Trophoblast cell (in vitro differentiated cells and primary cell): Measurements from ENCODE around the gene TRMT13.

Source experiments
- DNase-seq, 2 donors: peaks; one replicate each; pipeline ENCODE4 v3.0.0-alpha.2; 2016
- H2AFZ ChIP-seq: 2 replicates; pipeline ENCODE4 v1.6.1; 2013; ENCODE audit warnings: low read length, moderate library complexity, mild to moderate bottlenecking; ENCODE audit not compliant: insufficient read depth, poor library complexity
- H2AK5ac ChIP-seq: 2 replicates; pipeline ENCODE4 v1.6.1; 2013; ENCODE audit warnings: mild to moderate bottlenecking, low read length
- H2BK120ac ChIP-seq: 2 replicates; pipeline ENCODE4 v1.6.1; 2013; ENCODE audit warnings: low read length, mild to moderate bottlenecking, moderate library complexity; ENCODE audit not compliant: insufficient read depth, poor library complexity
- H2BK12ac ChIP-seq: 2 replicates; pipeline ENCODE4 v1.6.1; 2013; ENCODE audit warnings: mild to moderate bottlenecking, low read length, moderate library complexity
- H2BK5ac ChIP-seq: 2 replicates; pipeline ENCODE4 v1.6.1; 2013; ENCODE audit warnings: low read length, low read depth, moderate library complexity, mild to moderate bottlenecking; ENCODE audit not compliant: poor library complexity
- H3K14ac ChIP-seq: 2 replicates; pipeline ENCODE4 v1.6.1; 2013; ENCODE audit warnings: mild to moderate bottlenecking, low read length
- H3K18ac ChIP-seq: 2 replicates; pipeline ENCODE4 v1.6.1; 2013; ENCODE audit warnings: mild to moderate bottlenecking, low read length
- H3K23ac ChIP-seq: 2 replicates; pipeline ENCODE4 v1.6.1; 2013; ENCODE audit warnings: low read length
- H3K27ac ChIP-seq: 2 replicates; pipeline ENCODE4 v1.5.1; 2013; ENCODE audit warnings: low read depth, mild to moderate bottlenecking, inconsistent platforms, low read length, moderate library complexity
- H3K27me3 ChIP-seq: 2 replicates; pipeline ENCODE4 v1.6.1; 2013; ENCODE audit warnings: inconsistent platforms, mild to moderate bottlenecking, low read length, moderate library complexity; ENCODE audit not compliant: insufficient read depth
- H3K36me3 ChIP-seq, 2 experiments: 1 replicate in 1 of 2; 2 replicates in 1 of 2; pipeline ENCODE4 v1.6.1; 2013; ENCODE audit warnings: low read length in 2 of 2, mild to moderate bottlenecking in 2 of 2, moderate library complexity in 1 of 2; ENCODE audit not compliant: insufficient read depth in 2 of 2, control insufficient read depth in 1 of 2
- H3K4ac ChIP-seq: 2 replicates; pipeline ENCODE4 v1.6.1; 2013; ENCODE audit warnings: low read depth, mild to moderate bottlenecking, low read length, moderate library complexity
- H3K4me1 ChIP-seq, 2 experiments: 1 replicate in 1 of 2; 2 replicates in 1 of 2; pipeline ENCODE4 v1.6.1; 2013; ENCODE audit warnings: low read length in 2 of 2, mild to moderate bottlenecking in 2 of 2, moderate library complexity in 1 of 2; ENCODE audit not compliant: insufficient read depth in 2 of 2, control insufficient read depth in 1 of 2
- H3K4me2 ChIP-seq: 2 replicates; pipeline ENCODE4 v1.6.1; 2013; ENCODE audit warnings: inconsistent platforms, mild to moderate bottlenecking, low read length, moderate library complexity
- H3K4me3 ChIP-seq: 2 replicates; pipeline ENCODE4 v1.5.1; 2013; ENCODE audit warnings: mild to moderate bottlenecking, low read depth, low read length, inconsistent platforms
- H3K79me1 ChIP-seq: one replicate; pipeline ENCODE4 v1.6.1; 2013; ENCODE audit warnings: low read length
- H3K79me2 ChIP-seq: 2 replicates; pipeline ENCODE4 v1.6.1; 2013; ENCODE audit warnings: low read length, mild to moderate bottlenecking; ENCODE audit not compliant: control insufficient read depth, insufficient read depth, poor library complexity
- H3K9ac ChIP-seq: 2 replicates; pipeline ENCODE4 v1.6.1; 2013; ENCODE audit warnings: mild to moderate bottlenecking, low read length
- H3K9me3 ChIP-seq: 2 replicates; pipeline ENCODE4 v1.6.1; 2013; ENCODE audit warnings: low read depth, mild to moderate bottlenecking, control low read depth, inconsistent platforms, low read length; ENCODE audit not compliant: insufficient read depth
- H4K12ac ChIP-seq: 2 replicates; pipeline ENCODE4 v1.6.1; 2013; ENCODE audit warnings: low read depth, mild to moderate bottlenecking, low read length, moderate library complexity
- H4K8ac ChIP-seq: 2 replicates; pipeline ENCODE4 v1.6.1; 2013; ENCODE audit warnings: low read depth, mild to moderate bottlenecking, low read length, moderate library complexity
- H4K91ac ChIP-seq: one replicate; pipeline ENCODE4 v1.6.1; 2013; ENCODE audit warnings: low read depth, mild to moderate bottlenecking, low read length, moderate library complexity
- WGBS: extraction: QIAGEN DNeasy Blood & Tissue Kit; methylation state at CpG from one replicate; pipeline ENCODE4 v1.1.7; 2013; ENCODE audit warnings: missing lambda C conversion rate; ENCODE audit not compliant: insufficient read length, insufficient coverage; ENCODE audit errors: extremely low coverage; 5-methylcytosine and 5-hydroxymethylcytosine counted together

The TRMT13 gene

GRCh38 chr1:100131623-100132022, 1.3 kb upstream of the TRMT13 start:
- Histone ChIP-seq H4K8ac (no peak overlapping the region), H3K27ac (no peak overlapping the region), H2AK5ac (no peak overlapping the region), H2AFZ (no peak overlapping the region), H3K18ac (no peak overlapping the region), H2BK5ac (no peak overlapping the region), H3K36me3 (no peaks in the 10 kb centered on the region), H3K4me3 (no peak overlapping the region), H3K79me2 (peaks cover 10% of the 10 kb centered on the region), H2BK120ac (no peak overlapping the region), H4K12ac (no peak overlapping the region), H3K79me1 (peaks cover 6% of the 10 kb centered on the region), H4K91ac (no peak overlapping the region), H3K27me3 (no peaks in the 10 kb centered on the region), H3K14ac (no peak overlapping the region), H3K4me1 (peaks cover 0 to 1% of the 10 kb centered on the region in 2 experiments), H3K9ac (no peak overlapping the region), H2BK12ac (no peak overlapping the region), H3K9me3 (no peaks in the 10 kb centered on the region), H3K4me2 (no peak overlapping the region), H3K4ac (no peak overlapping the region), H3K23ac (no peak overlapping the region)
- DNase-seq: no peak
- no CpG with 5 or more reads among the region's 8 CpGs for WGBS

GRCh38 chr1:100134872-100135271, 1.9 kb downstream of the TRMT13 start:
- Histone ChIP-seq H2BK120ac (no peak overlapping the region), H2AFZ (no peak overlapping the region), H2BK5ac (no peak overlapping the region), H3K9ac (no peak overlapping the region), H3K27ac (no peak overlapping the region), H3K79me2 (peaks cover 7% of the 10 kb centered on the region), H4K12ac (no peak overlapping the region), H3K9me3 (no peaks in the 10 kb centered on the region), H3K4ac (no peak overlapping the region), H4K91ac (no peak overlapping the region), H3K4me3 (no peak overlapping the region), H2BK12ac (no peak overlapping the region), H3K79me1 (peaks cover 6% of the 10 kb centered on the region), H3K4me1 (peaks cover 0 to 1% of the 10 kb centered on the region in 2 experiments), H3K14ac (no peak overlapping the region), H3K18ac (no peak overlapping the region), H3K36me3 (peaks cover 4 to 12% of the 10 kb centered on the region in 2 experiments), H3K27me3 (no peaks in the 10 kb centered on the region), H3K23ac (no peak overlapping the region), H3K4me2 (no peak overlapping the region), H4K8ac (no peak overlapping the region), H2AK5ac (no peak overlapping the region)
- WGBS: no CpG with 5 or more reads among the region's 3 CpGs
- no peak for DNase-seq

GRCh38 chr1:100137602-100138001, 4.6 kb downstream of the TRMT13 start:
- no peak overlapping the region for H3K4ac ChIP-seq
- H3K14ac ChIP-seq: no peak overlapping the region
- H4K12ac ChIP-seq: no peak overlapping the region
- peaks cover 3% of the 10 kb centered on the region for H3K79me1 ChIP-seq
- no peak overlapping the region for H2BK5ac ChIP-seq
- no peak overlapping the region for H2AFZ ChIP-seq
- no peak overlapping the region for H3K27ac ChIP-seq
- H3K36me3 ChIP-seq: peaks cover 7 to 17% of the 10 kb centered on the region in 2 experiments
- WGBS: no CpG with 5 or more reads among the region's 2 CpGs
- H3K9me3 ChIP-seq: no peaks in the 10 kb centered on the region
- H3K23ac ChIP-seq: no peak overlapping the region
- no peak overlapping the region for H3K4me2 ChIP-seq
- H2AK5ac ChIP-seq: no peak overlapping the region
- H4K8ac ChIP-seq: no peak overlapping the region
- no peak overlapping the region for H3K18ac ChIP-seq
- DNase-seq: no peak
- no peak overlapping the region for H2BK120ac ChIP-seq
- H4K91ac ChIP-seq: no peak overlapping the region
- peaks cover 3% of the 10 kb centered on the region for H3K79me2 ChIP-seq
- no peak overlapping the region for H2BK12ac ChIP-seq
- no peak overlapping the region for H3K9ac ChIP-seq
- H3K4me1 ChIP-seq: peaks cover 0 to 1% of the 10 kb centered on the region in 2 experiments
- H3K27me3 ChIP-seq: no peaks in the 10 kb centered on the region
- no peak overlapping the region for H3K4me3 ChIP-seq

- Histone ChIP-seq H3K9me3 (no peaks in the 10 kb centered on the region), H3K9ac (no peak overlapping the region), H2BK5ac (no peak overlapping the region), H2AK5ac (no peak overlapping the region), H3K27ac (no peak overlapping the region), H2BK120ac (no peak overlapping the region), H3K18ac (no peak overlapping the region), H4K91ac (no peak overlapping the region), H3K36me3 (peaks cover 10 to 22% of the 10 kb centered on the region in 2 experiments), H4K8ac (no peak overlapping the region), H3K27me3 (no peaks in the 10 kb centered on the region), H3K23ac (no peak overlapping the region), H3K4me1 (no peaks in the 10 kb centered on the region), H2BK12ac (no peak overlapping the region), H3K4me2 (no peak overlapping the region), H3K4me3 (no peak overlapping the region), H2AFZ (no peak overlapping the region), H4K12ac (no peak overlapping the region), H3K79me1 (no peaks in the 10 kb centered on the region), H3K14ac (no peak overlapping the region), H3K79me2 (no peaks in the 10 kb centered on the region), H3K4ac (no peak overlapping the region)
- no peak for DNase-seq
- WGBS: no CpG with 5 or more reads among the region's 4 CpGs
These were observed 8.2 kb downstream of the TRMT13 start for GRCh38 chr1:100141192-100141591.
